Measurements from ENCODE around the gene PROM1. TPM values are rescaled to one million over a fixed set of nuclear protein-coding genes. Genes with fewer than 3 reads are reported as not detected.

PROM1 gene
- total and polyA plus RNA-seq, 2 donors (not counting 1 experiment from before 2014, with no cell fraction given) = 0.10 to 0.17 TPM

DNA sequence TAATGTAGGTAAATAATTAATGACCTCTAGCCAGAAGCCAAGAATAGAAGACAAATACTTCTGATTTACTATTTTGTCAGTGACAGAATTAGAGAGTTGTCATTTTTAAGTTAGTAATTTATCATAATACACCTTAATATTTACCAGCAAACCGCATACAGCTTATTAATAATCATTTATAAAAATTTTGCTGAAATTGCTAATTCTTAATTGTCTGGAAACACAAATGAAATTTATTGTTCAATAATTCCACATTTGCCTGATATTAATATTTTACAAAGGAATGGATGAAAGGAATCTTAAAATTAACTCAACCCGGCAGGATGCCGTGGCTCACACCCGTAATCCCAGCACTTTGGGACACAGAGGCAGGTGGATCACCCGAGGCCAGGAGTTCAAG, 44.7 kb downstream of the PROM1 start:
- no peak for TF ChIP-seq EZH2 (IDR thresholded peaks at IDR 0.05; ENCODE audit: low read length, missing control alignments)
- TF ChIP-seq, protein P1, sequence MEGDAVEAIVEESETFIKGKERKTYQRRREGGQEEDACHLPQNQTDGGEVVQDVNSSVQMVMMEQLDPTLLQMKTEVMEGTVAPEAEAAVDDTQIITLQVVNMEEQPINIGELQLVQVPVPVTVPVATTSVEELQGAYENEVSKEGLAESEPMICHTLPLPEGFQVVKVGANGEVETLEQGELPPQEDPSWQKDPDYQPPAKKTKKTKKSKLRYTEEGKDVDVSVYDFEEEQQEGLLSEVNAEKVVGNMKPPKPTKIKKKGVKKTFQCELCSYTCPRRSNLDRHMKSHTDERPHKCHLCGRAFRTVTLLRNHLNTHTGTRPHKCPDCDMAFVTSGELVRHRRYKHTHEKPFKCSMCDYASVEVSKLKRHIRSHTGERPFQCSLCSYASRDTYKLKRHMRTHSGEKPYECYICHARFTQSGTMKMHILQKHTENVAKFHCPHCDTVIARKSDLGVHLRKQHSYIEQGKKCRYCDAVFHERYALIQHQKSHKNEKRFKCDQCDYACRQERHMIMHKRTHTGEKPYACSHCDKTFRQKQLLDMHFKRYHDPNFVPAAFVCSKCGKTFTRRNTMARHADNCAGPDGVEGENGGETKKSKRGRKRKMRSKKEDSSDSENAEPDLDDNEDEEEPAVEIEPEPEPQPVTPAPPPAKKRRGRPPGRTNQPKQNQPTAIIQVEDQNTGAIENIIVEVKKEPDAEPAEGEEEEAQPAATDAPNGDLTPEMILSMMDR (conservative IDR thresholded peaks at IDR 0.05 in 1 of 2, IDR thresholded peaks at IDR 0.05 in 1 of 2; ENCODE audit: low read depth in 1 of 2, low read length in 2 of 2) = no peak

DNA sequence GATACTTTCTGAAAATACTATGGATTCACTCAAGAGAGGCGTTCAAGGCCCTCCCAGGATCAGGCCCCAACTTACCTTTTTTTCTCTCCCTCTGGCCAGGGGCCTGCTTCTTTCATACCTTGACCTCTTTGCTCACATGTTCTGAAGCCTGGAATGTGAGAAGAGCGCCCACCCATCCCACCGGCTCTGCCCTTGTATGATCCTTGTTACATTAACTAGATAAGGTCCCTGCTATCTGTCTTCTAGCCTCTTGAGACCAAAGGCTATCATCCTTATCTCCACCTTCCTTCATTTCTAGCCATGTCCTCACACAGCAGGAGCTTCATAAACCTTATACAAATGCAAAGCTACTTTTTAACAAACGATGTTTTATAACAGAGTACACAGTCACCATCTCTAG, 45.9 kb downstream of the PROM1 start:
- Histone ChIP-seq H3K27ac (ENCODE audit: insufficient read depth, low read length) (no peak overlapping the region), H3K27me3 (ENCODE audit: control insufficient read depth, insufficient read depth, low read length) (no peaks in the 10 kb centered on the region), H3K4me3 (replicated peaks in 1 of 4; ENCODE audit: control extremely low read depth in 1 of 4, insufficient read depth in 1 of 4, low read depth in 3 of 4, low read length in 4 of 4) (no peak overlapping the region), H3K4me2 (ENCODE audit: extremely low read depth, insufficient read depth, low read length) (no peak overlapping the region), H4K20me1 (ENCODE audit: control insufficient read depth, extremely low read depth, insufficient read depth, low read length) (no peaks in the 10 kb centered on the region), H3K9me3 (ENCODE audit: control insufficient read depth, insufficient read depth, low read depth, low read length) (no peaks in the 10 kb centered on the region), H3K79me2 (ENCODE audit: control insufficient read depth, insufficient read depth, low read length) (no peaks in the 10 kb centered on the region), H3K4me1 (ENCODE audit: control insufficient read depth, extremely low read depth, insufficient read depth, low read length) (no peaks in the 10 kb centered on the region), H3K36me3 (ENCODE audit: control insufficient read depth, insufficient read depth, low read length) (no peaks in the 10 kb centered on the region), H2AFZ (ENCODE audit: low read length) (no peak overlapping the region), H3K9ac (ENCODE audit: insufficient read depth, low read length) (no peak overlapping the region)
- DNase-seq (ENCODE audit: low read depth in 2 of 2) = no peak
- TF ChIP-seq, protein P1 (conservative IDR thresholded peaks at IDR 0.05 in 1 of 2, IDR thresholded peaks at IDR 0.05 in 1 of 2; ENCODE audit: low read depth in 1 of 2, low read length in 2 of 2) = no peak
- no peak for TF ChIP-seq EZH2 (IDR thresholded peaks at IDR 0.05; ENCODE audit: low read length, missing control alignments)

More for the DNA sequence above, 44.7 kb downstream of the PROM1 start:
- DNase-seq (ENCODE audit: low read depth in 2 of 2) = no peak
- no peaks in the 10 kb centered on the region for H4K20me1 ChIP-seq (ENCODE audit: control insufficient read depth, extremely low read depth, insufficient read depth, low read length)
- H3K9ac ChIP-seq (ENCODE audit: insufficient read depth, low read length) = no peak overlapping the region
- H3K27me3 ChIP-seq (ENCODE audit: control insufficient read depth, insufficient read depth, low read length) = no peaks in the 10 kb centered on the region
- H3K79me2 ChIP-seq (ENCODE audit: control insufficient read depth, insufficient read depth, low read length) = no peaks in the 10 kb centered on the region
- H3K4me2 ChIP-seq (ENCODE audit: extremely low read depth, insufficient read depth, low read length) = no peak overlapping the region
- no peak overlapping the region for H3K27ac ChIP-seq (ENCODE audit: insufficient read depth, low read length)
- H3K36me3 ChIP-seq (ENCODE audit: control insufficient read depth, insufficient read depth, low read length) = no peaks in the 10 kb centered on the region
- H3K9me3 ChIP-seq (ENCODE audit: control insufficient read depth, insufficient read depth, low read depth, low read length) = no peaks in the 10 kb centered on the region
- H3K4me1 ChIP-seq (ENCODE audit: control insufficient read depth, extremely low read depth, insufficient read depth, low read length) = no peaks in the 10 kb centered on the region
- no peak overlapping the region for H3K4me3 ChIP-seq (replicated peaks in 1 of 4; ENCODE audit: control extremely low read depth in 1 of 4, insufficient read depth in 1 of 4, low read depth in 3 of 4, low read length in 4 of 4)
- no peak overlapping the region for H2AFZ ChIP-seq (ENCODE audit: low read length)

DNA sequence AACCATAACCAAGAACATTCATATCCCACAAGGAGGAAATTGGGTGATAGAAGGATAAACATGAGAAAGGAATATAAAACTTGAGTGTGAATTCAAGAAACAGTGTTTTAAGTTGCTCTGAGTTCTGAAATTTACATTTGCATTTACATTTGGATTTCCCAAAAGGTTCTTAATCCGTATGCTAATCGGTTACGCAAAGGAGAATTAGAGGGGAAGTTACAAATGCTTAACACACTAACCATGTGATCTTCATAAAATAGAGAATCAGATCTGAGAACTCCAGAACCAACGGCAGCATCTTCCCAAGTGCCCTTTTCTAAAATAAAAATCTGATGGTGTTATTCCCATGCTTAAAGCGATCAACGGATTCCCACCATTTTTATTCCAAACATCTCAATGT, 48.0 kb downstream of the PROM1 start:
- H3K27me3 ChIP-seq (ENCODE audit: control insufficient read depth, insufficient read depth, low read length) = no peaks in the 10 kb centered on the region
- H3K4me3 ChIP-seq (replicated peaks in 1 of 4; ENCODE audit: control extremely low read depth in 1 of 4, insufficient read depth in 1 of 4, low read depth in 3 of 4, low read length in 4 of 4) = no peak overlapping the region
- no peak overlapping the region for H3K9ac ChIP-seq (ENCODE audit: insufficient read depth, low read length)
- DNase-seq (ENCODE audit: low read depth in 2 of 2) = no peak
- TF ChIP-seq, protein P1 (conservative IDR thresholded peaks at IDR 0.05 in 1 of 2, IDR thresholded peaks at IDR 0.05 in 1 of 2; ENCODE audit: low read depth in 1 of 2, low read length in 2 of 2) = no peak
- no peak for TF ChIP-seq EZH2 (IDR thresholded peaks at IDR 0.05; ENCODE audit: low read length, missing control alignments)
- H3K9me3 ChIP-seq (ENCODE audit: control insufficient read depth, insufficient read depth, low read depth, low read length) = no peaks in the 10 kb centered on the region
- H3K36me3 ChIP-seq (ENCODE audit: control insufficient read depth, insufficient read depth, low read length) = no peaks in the 10 kb centered on the region
- no peak overlapping the region for H3K4me2 ChIP-seq (ENCODE audit: extremely low read depth, insufficient read depth, low read length)
- no peak overlapping the region for H3K27ac ChIP-seq (ENCODE audit: insufficient read depth, low read length)
- no peaks in the 10 kb centered on the region for H4K20me1 ChIP-seq (ENCODE audit: control insufficient read depth, extremely low read depth, insufficient read depth, low read length)
- no peaks in the 10 kb centered on the region for H3K79me2 ChIP-seq (ENCODE audit: control insufficient read depth, insufficient read depth, low read length)
- no peaks in the 10 kb centered on the region for H3K4me1 ChIP-seq (ENCODE audit: control insufficient read depth, extremely low read depth, insufficient read depth, low read length)
- no peak overlapping the region for H2AFZ ChIP-seq (ENCODE audit: low read length)

All from fibroblast of lung (primary cell).